HCT116 (cell line): ENCODE measurements around the gene PRR5L. TPM values are rescaled to one million over a fixed set of nuclear protein-coding genes. Genes with fewer than 3 reads are reported as not detected.

Source experiments
- ATAC-seq: fragments of 200-7000 bp; cut with Tn5 transposase; 2 replicates; pipeline ENCODE4 v1.9.1; 2020; ENCODE audit warnings: mild to moderate bottlenecking, moderate library complexity
- BruUV-seq: library from RNA; stranded (reverse); fragments of 400-500 nt; replicated peaks from 2 replicates; lab custom pipeline; 2021; lab: Mats Ljungman, UMichigan
- CTCF ChIA-PET: fragments of 300-600 bp; sonication (Branson Sonifier 250); formaldehyde crosslinking; loops from one replicate; lab custom pipeline; 2021; ENCODE audit warnings: antibody characterized with exemption; lab: Charles Lee
- POLR2A ChIA-PET: fragments of 300-600, 350-600 bp; sonication (Branson Sonifier 250); formaldehyde crosslinking; loops from one replicate; lab custom pipeline; 2021; ENCODE audit warnings: antibody characterized with exemption; lab: Charles Lee
- RAD21 ChIA-PET, 2 experiments: fragments of 300-600 bp; sonication (Branson Sonifier 250); formaldehyde crosslinking; loops; one replicate each; lab custom pipeline; 2023; ENCODE audit warnings: low total read pairs in 2 of 2; ENCODE audit not compliant: uncharacterized antibody in 2 of 2, unreplicated experiment in 2 of 2, low non-redundant PET in 1 of 2; lab: Charles Lee
- DNase-seq: peaks from one replicate; pipeline ENCODE4 v3.0.0-alpha.2; 2010; ENCODE audit warnings: low read depth, low spot score
- H2AFZ ChIP-seq: fragments of 200-600 bp; shearing (Covaris generic), sonication (generic); 2 replicates; pipeline ENCODE4 v1.6.1; 2017; ENCODE audit warnings: low read depth, mixed run types, mixed read lengths, antibody characterized with exemption, low read length; ENCODE audit not compliant: poor library complexity, severe bottlenecking
- H3K27ac ChIP-seq: 2 replicates; pipeline ENCODE4 v1.5.1; 2012; ENCODE audit warnings: low read depth, low read length
- H3K27me3 ChIP-seq: fragments of 200-600 bp; sonication (generic); 2 replicates; pipeline ENCODE4 v1.6.1; 2016; ENCODE audit warnings: mixed run types, low read length, mixed read lengths; ENCODE audit not compliant: insufficient read depth
- H3K36me3 ChIP-seq, 2 experiments: fragments of 200-500 bp in 1 of 2; fragments of 200-600 bp in 1 of 2; sonication (Bioruptor generic) in 1 of 2; sonication (generic) in 1 of 2; 2 replicates each; pipeline versions ENCODE4 v1.5.1 to v1.6.1; 2014 to 2016; ENCODE audit warnings: low read length in 2 of 2, inconsistent platforms in 1 of 2, mixed read lengths in 1 of 2, mixed run types in 1 of 2; ENCODE audit not compliant: insufficient read depth in 2 of 2, control insufficient read depth in 1 of 2
- H3K4me1 ChIP-seq, 2 experiments: fragments of 200-600 bp in 1 of 2; sonication (generic) in 1 of 2; 2 replicates each; pipeline versions ENCODE4 v1.5.1 to v1.6.1; 2012 to 2017; ENCODE audit warnings: low read length in 2 of 2, inconsistent platforms in 1 of 2, mild to moderate bottlenecking in 1 of 2, mixed read lengths in 1 of 2, mixed run types in 1 of 2, moderate library complexity in 1 of 2; ENCODE audit not compliant: insufficient read depth in 2 of 2, control insufficient read depth in 1 of 2
- H3K4me2 ChIP-seq: fragments of 200-600 bp; sonication (generic); 2 replicates; pipeline ENCODE4 v1.6.1; 2017; ENCODE audit warnings: mixed run types, low read length, mixed read lengths
- H3K4me3 ChIP-seq, 2 experiments: fragments of 200-600 bp in 1 of 2; sonication (generic) in 1 of 2; replicated peaks in 1 of 2; 2 replicates each; pipeline ENCODE4 v1.5.1; 2011 to 2016; ENCODE audit warnings: low read length in 2 of 2, control low read depth in 1 of 2, low read depth in 1 of 2, mild to moderate bottlenecking in 1 of 2, mixed read lengths in 1 of 2, mixed run types in 1 of 2
- H3K79me2 ChIP-seq: fragments of 200-600 bp; sonication (generic); 2 replicates; pipeline ENCODE4 v1.6.1; 2017; ENCODE audit warnings: mild to moderate bottlenecking, mixed run types, low read length, moderate library complexity, mixed read lengths; ENCODE audit not compliant: insufficient read depth
- H3K9ac ChIP-seq: fragments of 200-600 bp; sonication (generic); 2 replicates; pipeline ENCODE4 v1.6.1; 2016; ENCODE audit warnings: low read length, mixed read lengths
- H3K9me2 ChIP-seq: fragments of 200-600 bp; sonication (generic), shearing (Covaris generic); 2 replicates; pipeline ENCODE4 v1.6.1; 2017; ENCODE audit warnings: mixed run types, mild to moderate bottlenecking, moderate library complexity; ENCODE audit not compliant: insufficient read depth
- H3K9me3 ChIP-seq, 2 experiments: fragments of 200-500 bp in 1 of 2; fragments of 200-600 bp in 1 of 2; sonication (Bioruptor generic) in 1 of 2; sonication (generic) in 1 of 2; 2 replicates each; pipeline ENCODE4 v1.6.1; 2014 to 2017; ENCODE audit warnings: low read length in 2 of 2, mixed read lengths in 2 of 2, inconsistent platforms in 1 of 2, low read depth in 1 of 2, mild to moderate bottlenecking in 1 of 2, mixed run types in 1 of 2, moderate library complexity in 1 of 2; ENCODE audit not compliant: control insufficient read depth in 1 of 2, insufficient read depth in 1 of 2
- H4K20me1 ChIP-seq: fragments of 200-600 bp; sonication (generic), shearing (Covaris generic); 2 replicates; pipeline ENCODE4 v1.6.1; 2017; ENCODE audit warnings: mixed run types, mild to moderate bottlenecking, moderate library complexity; ENCODE audit not compliant: insufficient read depth
- CBX3 ChIP-seq: IDR thresholded peaks from 2 replicates; pipeline ENCODE4 v1.6.1; 2012; ENCODE audit warnings: low read depth
- CEBPB ChIP-seq: IDR thresholded peaks from 2 replicates; pipeline ENCODE4 v1.6.1; 2012; ENCODE audit warnings: low read depth
- EGR1 ChIP-seq: IDR thresholded peaks from 2 replicates; pipeline ENCODE4 v1.6.1; 2012; ENCODE audit warnings: low read depth
- FOSL1 ChIP-seq: IDR thresholded peaks from 2 replicates; pipeline ENCODE4 v1.6.1; 2012; ENCODE audit warnings: low read depth
- JUND ChIP-seq: IDR thresholded peaks from 2 replicates; pipeline ENCODE4 v1.6.1; 2012
- MAX ChIP-seq: IDR thresholded peaks from 2 replicates; pipeline ENCODE4 v1.6.1; 2012
- POLR2A ChIP-seq: IDR thresholded peaks from 2 replicates; pipeline ENCODE4 v1.7.0; 2011; ENCODE audit warnings: borderline replicate concordance; ENCODE audit not compliant: insufficient read depth, insufficient read length; ENCODE audit errors: extremely low read depth
- POLR2AphosphoS5 ChIP-seq: IDR thresholded peaks from 2 replicates; pipeline ENCODE4 v1.6.1; 2011; ENCODE audit warnings: mild to moderate bottlenecking, low read depth, low read length, moderate library complexity
- RAD21 ChIP-seq: IDR thresholded peaks from 2 replicates; pipeline ENCODE4 v1.6.1; 2012; ENCODE audit warnings: low read depth, mild to moderate bottlenecking
- SIN3A ChIP-seq: IDR thresholded peaks from 2 replicates; pipeline ENCODE4 v1.6.1; 2012; ENCODE audit warnings: low read depth
- SRF ChIP-seq: IDR thresholded peaks from 2 replicates; pipeline ENCODE4 v1.6.1; 2012; ENCODE audit warnings: low read depth
- TCF7L2 ChIP-seq: IDR thresholded peaks from 2 replicates; pipeline ENCODE4 v1.7.0; 2011; ENCODE audit warnings: borderline replicate concordance, inconsistent platforms; ENCODE audit not compliant: insufficient read depth, insufficient read length; ENCODE audit errors: extremely low read depth
- YY1 ChIP-seq: IDR thresholded peaks from 2 replicates; pipeline ENCODE4 v1.6.1; 2011; ENCODE audit warnings: low read length, low read depth, moderate library complexity, mild to moderate bottlenecking; ENCODE audit not compliant: insufficient replicate concordance; ENCODE audit errors: extremely low read depth
- ZBTB33 ChIP-seq: IDR thresholded peaks from 2 replicates; pipeline ENCODE4 v1.6.1; 2011; ENCODE audit warnings: mild to moderate bottlenecking, low read length, moderate library complexity; ENCODE audit not compliant: insufficient replicate concordance; ENCODE audit errors: extremely low read depth
- ZFX ChIP-seq: fragments of 450-650 bp; IDR thresholded peaks from 2 replicates; pipeline ENCODE4 v1.6.1; 2017
- intact Hi-C: fragments of 100-400 bp; cut with micrococcal nuclease; formaldehyde crosslinking; loops from 2 replicates; pipeline ENCODE4 v1.10.0; 2022
- total RNA-seq: library from RNA; stranded (reverse); gene quantifications from one replicate; pipeline ENCODE4 v1.2.1, GENCODE V29; 2021; ENCODE audit not compliant: unreplicated experiment
- TF ChIP-seq, protein P1 (sequence below): IDR thresholded peaks from 2 replicates; pipeline ENCODE4 v1.6.1; 2012

The PRR5L gene
- total RNA-seq, 1 experiment from 2014 or later, result 0.47 TPM

- TF ChIP-seq SRF (no peak), EGR1 (no peak), ZFX (no peak), YY1 (no peak), POLR2A (no peak)
- TF ChIP-seq, protein P1, sequence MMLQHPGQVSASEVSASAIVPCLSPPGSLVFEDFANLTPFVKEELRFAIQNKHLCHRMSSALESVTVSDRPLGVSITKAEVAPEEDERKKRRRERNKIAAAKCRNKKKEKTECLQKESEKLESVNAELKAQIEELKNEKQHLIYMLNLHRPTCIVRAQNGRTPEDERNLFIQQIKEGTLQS, result no peak
- Histone ChIP-seq H2AFZ (no peak overlapping the region), H3K27ac (no peak overlapping the region), H3K4me1 (peaks cover 15 to 22% of the 10 kb centered on the region in 2 experiments), H3K9me3 (no peaks in the 10 kb centered on the region), H3K9ac (no peak overlapping the region), H3K4me2 (peak overlapping the region; percentile 74), H3K4me3 (0 out of 4 replicates have a peak overlapping the region, but pooled peaks of 1 of the 2 experiments have one; percentile 21), H3K79me2 (no peaks in the 10 kb centered on the region), H3K9me2 (no peaks in the 10 kb centered on the region), H3K36me3 (no peaks in the 10 kb centered on the region), H4K20me1 (no peaks in the 10 kb centered on the region), H3K27me3 (peaks cover 53% of the 10 kb centered on the region)
- CTCF ChIA-PET, result interaction anchor here (1.4 kb wide), 1 partner anchor 61 kb away, joined by 4 read pairs; no protein-coding TSS in a partner anchor
- intact Hi-C loops, result no loop called here
- RAD21 ChIA-PET, result no interaction called here
- POLR2A ChIA-PET, result interaction anchor here (1.0 kb wide), 1 partner anchor 12 kb away, joined by 4 read pairs; no protein-coding TSS in a partner anchor
- BruUV-seq, result no TSS peak
- DNase-seq (no peak), ATAC-seq (peak; percentile 46)
Observed at GRCh38 chr11:36432093-36432469, 136.0 kb downstream of the PRR5L start.

DNA sequence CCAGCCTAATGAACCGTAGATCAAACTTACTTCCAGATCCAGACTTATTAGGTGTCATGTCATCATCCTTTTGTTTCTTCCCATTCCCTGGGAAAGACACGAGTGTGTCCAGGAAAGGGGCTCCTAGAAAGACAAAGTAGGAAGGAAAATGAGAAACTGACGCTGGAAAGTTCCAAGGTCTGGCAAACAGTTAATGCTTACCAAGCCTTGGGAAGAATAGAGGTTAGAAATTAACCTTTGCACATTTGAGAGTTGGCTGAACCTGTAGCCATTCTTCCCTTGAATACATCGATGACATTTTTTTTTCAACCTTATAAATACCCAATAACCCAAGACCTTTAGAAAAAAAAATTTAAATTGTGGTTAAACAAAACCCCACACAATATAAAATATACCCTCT lies 136.7 kb downstream of the PRR5L start:
- Histone ChIP-seq H3K79me2 (no peaks in the 10 kb centered on the region), H3K9me2 (no peaks in the 10 kb centered on the region), H3K27ac (no peak overlapping the region), H3K4me2 (no peak overlapping the region), H4K20me1 (no peaks in the 10 kb centered on the region), H3K9ac (no peak overlapping the region), H3K4me1 (peaks cover 15 to 22% of the 10 kb centered on the region in 2 experiments), H3K4me3 (no peak overlapping the region), H3K9me3 (no peaks in the 10 kb centered on the region), H3K27me3 (peaks cover 54% of the 10 kb centered on the region), H3K36me3 (no peaks in the 10 kb centered on the region), H2AFZ (no peak overlapping the region)
- no peak for DNase-seq
- ChIA-PET POLR2A (no interaction called here), RAD21 (no interaction called here), CTCF (interaction anchor here (1.4 kb wide), 1 partner anchor 60 kb away, joined by 4 read pairs; no protein-coding TSS in a partner anchor)
- ATAC-seq, result no peak
- intact Hi-C loops, result no loop called here
- no TSS peak for BruUV-seq
- TF ChIP-seq TCF7L2, result no peak
- TF ChIP-seq SRF, result no peak
- TF ChIP-seq ZFX, result no peak
- no peak for TF ChIP-seq CEBPB
- no peak for TF ChIP-seq JUND
- TF ChIP-seq EGR1, result no peak
- TF ChIP-seq CBX3, result no peak
- no peak for TF ChIP-seq FOSL1
- no peak for TF ChIP-seq MAX
- TF ChIP-seq ZBTB33, result no peak
- TF ChIP-seq, protein P1, result no peak
- no peak for TF ChIP-seq RAD21
- no peak for TF ChIP-seq POLR2AphosphoS5
- TF ChIP-seq SIN3A, result no peak
